ENCODE measurements around the gene ARHGEF33.

DNA sequence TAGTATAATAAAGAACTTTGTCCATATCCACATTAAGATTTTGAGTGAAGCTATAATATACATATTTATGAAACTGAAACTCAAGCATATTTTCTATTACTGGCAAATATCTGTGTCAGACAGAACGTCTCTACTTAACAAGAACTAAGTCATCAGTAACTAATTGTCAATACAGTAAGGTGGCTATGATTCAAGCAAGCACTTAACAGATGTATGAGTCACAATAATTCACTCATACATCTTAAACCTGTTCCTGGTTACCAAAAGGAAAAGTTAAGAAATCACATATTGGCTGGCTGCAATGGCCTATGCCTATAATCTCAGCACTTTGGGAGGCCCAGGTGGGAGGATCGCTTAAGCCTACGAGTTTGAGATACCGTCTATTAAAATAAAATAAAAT is 135.2 kb downstream of the ARHGEF33 start:
- TF ChIP-seq POLR2AphosphoS5 (IDR thresholded peaks at IDR 0.05): no peak
- TF ChIP-seq POLR2A (IDR thresholded peaks at IDR 0.05): no peak

Data from sigmoid colon (tissue), 4 donors.